BJ (cell line): ENCODE results near the gene CCDC102A. TPM values are rescaled to one million over a fixed set of nuclear protein-coding genes. Genes with fewer than 3 reads are reported as not detected.

Experiments used
- CTCF ChIA-PET: fragments of 350-600 bp; formaldehyde crosslinking; extraction: SDS; loops from one replicate; lab custom pipeline; 2021; ENCODE audit warnings: antibody characterized with exemption, inconsistent platforms; lab: Yijun Ruan, JAX
- POLR2A ChIA-PET: fragments of 300-600 bp; sonication (Branson Sonifier 250); formaldehyde crosslinking; extraction: SDS; loops from one replicate; lab custom pipeline; 2021; ENCODE audit warnings: antibody characterized with exemption; lab: Charles Lee
- DNase-seq: peaks from one replicate; pipeline ENCODE4 v3.0.0-alpha.2; 2011; ENCODE audit warnings: low read depth
- H3K27me3 ChIP-seq: 2 replicates; pipeline ENCODE4 v1.6.0; 2011; ENCODE audit warnings: low read length; ENCODE audit not compliant: control insufficient read depth, insufficient read depth
- H3K36me3 ChIP-seq: 2 replicates; pipeline ENCODE4 v1.5.1; 2011; ENCODE audit warnings: low read length; ENCODE audit not compliant: control insufficient read depth, insufficient read depth
- H3K4me3 ChIP-seq: 2 replicates; pipeline ENCODE4 v1.5.1; 2011; ENCODE audit warnings: low read depth, mild to moderate bottlenecking, control low read depth, low read length
- CTCF ChIP-seq: IDR thresholded peaks from 2 replicates; pipeline ENCODE4 v1.5.1; 2011; ENCODE audit warnings: low read depth, mild to moderate bottlenecking, control low read depth, inconsistent platforms, low read length, moderate library complexity; ENCODE audit not compliant: insufficient read depth
- polyA plus RNA-seq: library from polyadenylated mRNA; depleted of rRNA; stranded (reverse); fragments of >200 nt; gene quantifications from 2 replicates; pipeline ENCODE4 v1.2.3, GENCODE V29; 2011

CCDC102A gene
- polyA plus RNA-seq, 1 experiment = 13.6 TPM

DNA sequence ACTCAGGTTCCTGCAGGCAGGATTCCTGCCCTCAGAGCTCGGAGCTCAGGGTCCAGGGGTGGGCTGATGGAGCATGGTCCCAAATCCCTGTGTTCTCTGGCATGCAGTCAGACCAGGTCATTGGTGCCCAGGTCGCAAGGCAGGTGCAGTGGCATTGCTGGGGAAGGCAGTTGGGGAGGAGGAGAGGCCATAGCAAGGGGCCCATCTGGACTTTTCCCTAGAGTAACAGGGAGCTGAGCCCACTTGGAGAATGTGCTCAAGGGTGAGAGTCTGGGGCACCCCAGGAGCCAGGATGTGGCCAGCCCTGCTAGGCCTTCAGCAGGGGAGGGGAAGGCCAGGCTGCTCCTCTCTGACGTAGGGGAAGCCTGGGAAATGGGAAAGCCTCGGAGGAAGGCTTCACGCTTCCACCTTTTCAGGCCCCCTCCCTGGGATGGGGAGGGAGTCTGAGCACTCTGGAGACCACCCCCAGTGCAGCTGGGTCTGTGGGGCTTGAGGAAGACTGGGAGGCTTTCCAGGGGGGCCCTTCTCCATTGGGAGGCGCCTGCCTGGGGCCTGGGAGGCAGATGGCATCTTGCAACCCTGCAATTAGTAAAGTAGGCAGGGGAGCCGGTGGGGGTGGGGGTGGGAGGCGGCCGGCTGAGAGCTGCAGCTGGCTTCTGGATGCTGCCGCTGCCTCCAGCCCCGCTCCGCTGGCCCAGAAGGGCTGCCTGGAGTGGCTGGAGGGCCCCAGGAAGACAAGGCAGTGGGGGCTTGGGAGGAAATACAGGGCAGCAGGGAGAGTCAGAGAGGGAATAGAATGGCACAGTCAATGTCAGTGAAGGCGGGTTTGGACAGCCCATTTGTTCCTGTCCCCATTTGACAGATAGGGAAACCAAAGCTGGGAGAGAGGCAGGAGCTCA is 29.0 kb downstream of the CCDC102A start:
- Histone ChIP-seq H3K36me3 (no peaks in the 10 kb centered on the region), H3K4me3 (no peak overlapping the region), H3K27me3 (peaks cover 17% of the 10 kb centered on the region)
- CTCF ChIA-PET = interaction anchor here (1.0 to 2.1 kb wide), 2 partner anchors 13 to 45 kb away, joined by 5 to 9 read pairs; partner anchors contain the start of gene POLR2C
- POLR2A ChIA-PET = no interaction called here
- no peak for TF ChIP-seq CTCF
- DNase-seq = no peak

- no peak overlapping the region for H3K4me3 ChIP-seq
- H3K27me3 ChIP-seq = peaks cover 20% of the 10 kb centered on the region
- POLR2A ChIA-PET = no interaction called here
- DNase-seq = no peak
- no peaks in the 10 kb centered on the region for H3K36me3 ChIP-seq
- CTCF ChIA-PET = interaction anchor here (1.1 to 1.4 kb wide), 2 partner anchors 71 to 204 kb away, joined by 3 to 5 read pairs; no protein-coding TSS in a partner anchor
- TF ChIP-seq CTCF = no peak
Measured at GRCh38 chr16:57505169-57505568, 31.2 kb downstream of the CCDC102A start.

DNA sequence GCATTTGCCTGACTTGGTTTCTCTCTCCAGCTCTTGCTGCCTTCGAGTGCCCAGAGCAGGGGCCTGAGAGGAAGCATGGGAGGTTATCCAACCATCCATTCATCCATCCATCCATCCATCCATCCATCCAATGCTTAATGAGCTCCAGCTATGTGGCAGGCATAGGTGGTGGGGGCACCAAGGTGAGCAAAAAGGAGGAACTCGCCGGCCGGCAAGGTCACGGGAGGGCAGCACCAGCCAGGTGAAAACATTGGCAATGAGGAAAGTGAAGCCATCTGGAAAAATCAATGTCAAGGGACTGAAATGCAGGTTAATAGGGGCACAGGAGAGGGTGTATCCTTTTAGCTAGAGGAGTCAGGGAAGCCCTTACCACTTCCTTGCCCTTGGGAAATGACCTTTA is 31.9 kb downstream of the CCDC102A start:
- no peak for TF ChIP-seq CTCF
- POLR2A ChIA-PET = no interaction called here

DNA sequence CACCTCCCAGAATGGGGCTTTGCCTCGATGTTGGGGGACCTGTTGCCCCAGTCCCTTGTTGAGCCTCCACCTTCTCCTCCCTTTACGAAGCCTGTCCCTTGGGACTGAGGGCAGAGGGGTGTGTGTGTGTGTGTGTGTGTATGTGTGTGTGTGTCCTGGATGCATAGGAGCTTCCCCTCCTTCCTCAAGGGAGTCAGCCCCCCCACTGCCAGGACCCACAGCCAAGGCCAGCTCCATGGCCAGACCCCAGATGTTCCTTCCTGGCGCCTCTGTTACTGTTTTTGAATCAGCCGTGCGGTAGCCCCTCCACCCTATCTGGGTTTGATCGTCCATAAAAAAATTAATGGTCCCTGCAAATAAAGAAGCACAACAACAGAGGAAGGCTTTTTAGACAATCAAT is 32.4 kb downstream of the CCDC102A start:
- peaks cover 23% of the 10 kb centered on the region for H3K27me3 ChIP-seq
- no peaks in the 10 kb centered on the region for H3K36me3 ChIP-seq
- no peak for TF ChIP-seq CTCF
- H3K4me3 ChIP-seq = no peak overlapping the region
- DNase-seq = no peak
- CTCF ChIA-PET = interaction anchor here (2.0 kb wide), 1 partner anchor 16 kb away, joined by 6 read pairs; no protein-coding TSS in a partner anchor
- POLR2A ChIA-PET = no interaction called here

More for the DNA sequence above, 31.9 kb downstream of the CCDC102A start:
- CTCF ChIA-PET = interaction anchor here (1.4 kb wide), 1 partner anchor 72 kb away, joined by 3 read pairs; no protein-coding TSS in a partner anchor
- DNase-seq = no peak
- no peaks in the 10 kb centered on the region for H3K36me3 ChIP-seq
- H3K27me3 ChIP-seq = peaks cover 20% of the 10 kb centered on the region
- no peak overlapping the region for H3K4me3 ChIP-seq

DNA sequence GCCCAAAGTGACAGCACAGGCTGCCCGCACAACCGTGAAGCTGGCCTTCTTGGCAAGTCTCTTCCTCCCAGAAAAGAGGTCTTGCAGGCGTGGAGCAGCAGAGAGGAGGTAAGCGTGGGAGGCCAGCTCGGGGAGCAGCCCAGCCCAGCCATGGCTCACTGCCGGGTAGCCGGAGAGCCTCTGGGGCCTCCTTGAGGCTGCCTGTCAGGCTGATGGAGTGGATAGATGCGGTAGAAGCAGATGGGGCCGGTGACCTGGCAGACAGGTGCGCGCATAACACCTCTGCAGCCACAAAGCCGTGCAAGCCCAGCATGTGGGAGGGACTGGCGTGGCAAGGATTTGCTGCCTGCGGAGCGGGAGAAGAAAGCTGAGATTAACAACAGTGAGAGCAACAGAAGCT is 33.0 kb downstream of the CCDC102A start:
- ChIA-PET POLR2A (no interaction called here), CTCF (interaction anchor here (0.5 to 2.0 kb wide), 2 partner anchors 17 to 388 kb away, joined by 3 to 6 read pairs; no protein-coding TSS in a partner anchor)
- H3K36me3 ChIP-seq = no peaks in the 10 kb centered on the region
- H3K27me3 ChIP-seq = peaks cover 23% of the 10 kb centered on the region
- H3K4me3 ChIP-seq = no peak overlapping the region
- no peak for DNase-seq
- no peak for TF ChIP-seq CTCF
